TTC549 (cell line): ENCODE measurements around the gene CSTB.

ENCODE experiments used
- FAIRE-seq: peaks from 2 replicates; lab custom pipeline; 2012; peaks lifted over from hg19 to GRCh38; lab: Jason Lieb, UNC

Gene CSTB

DNA sequence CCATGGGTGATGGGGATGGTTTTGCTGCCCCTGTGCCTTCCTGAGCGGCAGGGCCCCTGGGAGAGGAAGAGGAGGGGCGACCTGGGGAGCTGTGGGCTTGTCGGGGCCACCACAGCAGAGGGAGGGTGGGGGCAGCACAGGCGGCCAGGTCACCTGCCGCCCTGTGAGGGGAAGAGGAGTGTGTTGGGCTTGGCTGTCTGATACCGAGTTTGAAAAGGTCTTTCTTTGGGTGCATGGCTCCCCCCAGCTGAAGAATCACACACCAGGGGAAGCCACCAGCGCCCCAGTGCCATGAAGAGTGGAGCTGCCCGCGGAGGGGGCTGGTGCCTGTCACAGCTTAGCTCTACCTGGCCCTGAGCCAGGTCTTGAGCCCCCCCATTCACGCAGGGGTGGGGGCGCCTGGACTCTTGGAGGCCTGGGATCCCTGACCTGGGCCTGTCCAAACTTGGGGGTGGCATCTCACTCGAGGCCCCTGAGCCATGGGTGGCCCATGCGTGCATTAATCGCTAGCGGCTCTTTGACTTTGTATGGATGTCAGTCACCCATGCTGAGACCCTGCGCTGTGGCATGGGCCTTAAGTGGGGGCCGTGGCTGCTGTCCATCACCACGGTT, 26.4 kb downstream of the CSTB start:
- no peak for FAIRE-seq

DNA sequence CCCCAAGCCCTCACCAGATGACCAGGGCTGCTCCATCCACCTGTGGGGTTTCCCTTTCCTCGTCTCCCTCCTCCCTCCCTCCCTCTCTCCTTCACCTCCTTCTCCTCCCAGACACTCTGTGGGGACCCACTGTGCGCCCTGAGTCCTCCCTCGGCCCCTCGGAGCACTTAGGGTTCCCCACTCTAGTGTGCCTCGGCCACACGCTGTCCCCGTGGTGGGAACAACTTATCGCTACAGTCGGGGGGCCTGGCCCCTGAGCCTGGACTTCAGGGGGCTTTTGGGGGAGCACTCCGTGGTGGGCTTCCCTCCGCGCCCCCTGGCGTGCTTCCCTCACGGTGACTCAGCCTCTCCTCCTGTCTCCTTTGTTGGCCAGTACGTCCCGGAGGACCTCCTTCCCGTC, 27.5 kb downstream of the CSTB start:
- no peak for FAIRE-seq

GRCh38 chr21:43745772-43746517, 30.2 kb downstream of the CSTB start:
- no peak for FAIRE-seq

DNA sequence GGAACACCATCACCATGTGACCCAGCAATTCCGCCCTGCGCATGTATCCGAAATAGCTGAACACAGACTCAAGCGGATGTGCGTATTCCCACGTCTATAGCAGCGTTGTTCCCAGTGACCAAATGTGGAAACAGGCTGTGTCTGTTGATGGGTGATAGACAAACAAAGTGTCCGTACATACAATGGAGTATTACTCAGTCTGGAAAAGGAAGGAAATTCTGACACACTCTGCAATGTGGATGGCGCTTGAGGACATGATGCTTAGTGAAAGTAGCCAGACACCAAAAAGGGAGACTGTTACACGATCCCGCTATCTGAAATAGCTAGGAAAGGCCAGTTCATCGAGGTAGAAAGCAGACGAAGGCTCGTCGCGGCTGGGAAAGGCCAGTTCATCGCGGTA, 31.4 kb downstream of the CSTB start:
- no peak for FAIRE-seq

DNA sequence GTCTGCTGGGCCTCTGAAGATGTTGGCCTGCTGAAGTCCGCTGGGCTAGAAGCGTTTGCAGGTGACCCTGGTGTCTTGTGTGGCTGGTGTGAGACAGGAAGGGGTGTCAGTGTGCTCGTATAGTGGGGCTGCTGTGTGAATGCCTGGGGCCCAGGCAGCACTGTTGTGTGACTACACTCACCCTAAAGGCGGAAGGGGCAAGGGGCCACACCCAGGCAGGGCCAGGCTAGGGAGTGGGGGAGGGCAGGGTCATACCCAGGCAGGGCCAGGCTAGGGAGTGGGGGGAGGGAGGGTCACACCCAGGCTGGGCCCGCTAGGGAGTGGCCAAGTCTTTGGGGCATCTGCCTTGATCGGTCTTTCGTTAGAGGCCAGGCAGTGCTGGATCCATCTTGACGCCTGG, 32.2 kb downstream of the CSTB start:
- no peak for FAIRE-seq

DNA sequence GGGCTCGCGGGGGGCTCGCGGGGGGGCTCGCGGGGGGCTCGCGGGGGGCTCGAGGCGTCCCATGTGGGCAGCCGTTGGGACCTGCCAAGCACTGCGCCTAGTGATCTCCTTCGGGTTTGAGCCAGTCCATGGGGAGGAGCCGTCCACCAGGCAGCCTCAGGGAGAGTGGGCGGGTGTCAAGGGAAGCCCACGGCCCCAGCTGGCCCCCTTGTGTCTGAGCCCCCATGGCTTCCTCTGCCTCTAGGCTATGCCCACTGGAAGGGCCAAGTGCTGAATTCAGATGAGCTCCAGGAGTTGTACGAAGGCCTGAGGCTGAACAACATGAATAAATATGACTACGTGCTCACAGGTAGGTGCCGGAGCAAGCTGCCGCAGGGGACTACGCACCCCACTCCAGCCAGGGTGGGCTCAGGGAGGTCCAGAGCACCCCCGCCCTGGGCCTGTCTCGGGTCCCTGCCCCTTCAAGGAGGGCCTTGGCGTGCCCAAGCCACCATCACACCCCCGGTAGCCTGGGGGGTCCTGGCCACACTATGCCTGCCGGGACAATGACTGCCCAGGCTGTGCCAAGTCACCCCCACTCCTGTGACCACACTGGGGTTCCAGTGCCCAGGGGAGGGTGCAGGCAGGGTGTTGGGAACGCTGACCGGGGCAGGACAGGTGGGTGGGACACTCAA, 34.5 kb downstream of the CSTB start:
- FAIRE-seq, result no peak

DNA sequence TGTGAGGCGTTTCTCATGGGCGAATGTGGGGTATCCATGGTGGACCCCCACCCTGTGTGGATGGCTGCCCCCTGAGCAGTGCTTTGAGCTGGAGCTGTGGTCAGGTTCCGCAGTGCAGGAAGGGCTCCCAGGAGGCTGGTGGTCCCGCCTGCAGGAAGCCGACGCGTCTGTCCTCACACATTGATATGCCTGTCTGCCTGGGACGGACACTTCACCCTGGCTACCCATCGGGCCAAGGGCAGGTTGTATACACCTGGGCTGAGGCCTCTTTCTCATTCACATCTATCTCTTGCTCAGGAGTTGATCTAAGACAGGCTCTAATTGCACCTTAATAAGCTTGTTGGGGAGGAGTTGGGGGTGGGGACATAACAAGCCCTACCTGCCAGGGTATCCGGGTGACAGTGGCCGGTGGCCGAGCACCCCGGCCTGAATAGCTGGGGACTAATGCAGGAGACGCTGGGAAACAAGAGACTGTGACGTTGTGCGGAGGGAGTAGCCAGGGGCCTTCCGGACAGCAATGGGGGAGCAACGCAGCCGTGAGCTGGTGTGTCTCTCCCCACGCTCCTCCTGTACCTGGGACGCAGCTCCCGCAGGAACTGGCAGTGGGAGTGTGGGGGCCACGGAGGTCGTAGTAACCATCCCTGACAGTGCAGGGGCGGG, 35.5 kb downstream of the CSTB start:
- FAIRE-seq, result no peak

DNA sequence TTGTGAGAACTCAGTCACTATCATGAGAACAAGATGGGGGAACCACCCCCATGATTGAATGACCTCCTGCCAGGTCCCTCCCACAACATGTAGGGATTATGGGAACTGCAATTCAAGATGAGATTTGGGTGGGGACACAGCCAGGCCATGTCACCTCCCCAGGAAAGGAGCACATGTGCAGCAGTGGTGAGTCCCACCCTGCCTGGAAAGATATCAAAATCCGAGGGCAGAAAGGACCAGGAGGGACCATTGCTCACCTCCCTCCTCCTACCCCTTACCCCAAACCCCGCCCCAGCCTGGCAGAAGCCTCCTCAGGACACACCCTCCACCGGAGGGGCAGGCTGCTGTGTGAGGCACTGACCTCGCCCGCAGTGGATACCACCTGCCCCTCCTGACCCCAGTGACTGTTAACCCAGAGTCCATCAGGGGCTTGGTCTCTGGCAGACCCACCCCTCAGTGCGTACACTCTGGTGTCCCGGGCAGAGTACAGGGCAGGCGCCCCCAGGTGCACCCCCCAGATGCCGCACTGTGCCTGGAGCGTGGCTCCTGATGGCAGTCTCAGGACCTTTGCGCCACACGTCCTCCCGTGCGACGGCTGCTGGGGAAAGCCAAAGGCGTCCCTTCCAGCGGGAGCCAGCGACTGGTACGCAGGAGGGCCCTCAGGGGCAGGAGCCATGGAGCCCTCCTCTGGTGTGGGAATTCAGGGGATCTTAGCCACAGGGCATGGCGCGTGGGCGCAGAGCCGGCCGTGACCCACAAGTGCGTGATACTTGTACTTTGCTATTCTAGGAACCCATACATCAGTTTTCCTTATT, 36.3 kb downstream of the CSTB start:
- FAIRE-seq, result no peak

GRCh38 chr21:43737158-43737950, 38.8 kb downstream of the CSTB start:
- no peak for FAIRE-seq

- FAIRE-seq, result no peak
Measured at GRCh38 chr21:43736224-43736883, 39.8 kb downstream of the CSTB start.

DNA sequence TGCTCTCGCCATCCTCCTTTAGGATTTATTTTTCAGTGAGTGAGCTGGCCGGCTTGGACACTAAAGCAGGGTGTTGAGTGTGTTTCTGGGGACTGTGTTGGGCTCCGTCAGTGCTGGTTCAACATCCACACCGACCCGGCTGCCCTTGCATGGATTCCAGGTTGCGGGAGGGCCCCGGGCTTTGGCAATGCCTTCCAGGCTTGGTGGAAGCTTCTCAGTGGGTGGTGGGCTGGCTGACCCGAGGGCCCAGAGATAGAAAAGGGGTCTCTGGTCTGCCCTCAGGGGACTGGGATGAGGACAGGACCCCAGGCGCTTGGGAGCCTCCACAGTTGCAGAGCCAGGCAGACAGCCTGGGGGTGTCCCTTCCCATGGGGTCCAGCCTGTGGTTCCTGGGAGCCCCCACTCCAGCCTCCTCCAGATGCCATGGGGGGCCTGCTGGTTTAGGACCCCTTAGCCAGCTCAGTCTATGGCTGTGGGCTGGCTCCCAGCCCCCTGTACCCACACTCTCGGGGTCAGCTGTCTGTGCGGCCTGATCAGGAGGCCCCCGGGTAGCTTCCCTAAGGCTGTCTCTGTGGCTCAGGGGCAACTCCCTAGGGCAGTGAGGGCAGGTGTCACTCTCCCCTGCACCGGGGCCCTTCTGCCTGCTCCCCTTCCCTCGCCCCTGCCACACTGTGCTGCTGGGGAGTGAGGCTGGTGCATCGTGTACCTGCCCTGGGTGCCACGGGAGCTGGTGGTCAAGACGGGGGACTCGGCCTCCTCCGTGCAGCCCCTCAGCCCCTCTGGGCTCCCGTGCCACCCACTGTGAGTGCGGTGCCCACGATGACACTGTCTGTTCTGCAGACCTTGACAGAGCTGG, 40.6 kb downstream of the CSTB start:
- no peak for FAIRE-seq

DNA sequence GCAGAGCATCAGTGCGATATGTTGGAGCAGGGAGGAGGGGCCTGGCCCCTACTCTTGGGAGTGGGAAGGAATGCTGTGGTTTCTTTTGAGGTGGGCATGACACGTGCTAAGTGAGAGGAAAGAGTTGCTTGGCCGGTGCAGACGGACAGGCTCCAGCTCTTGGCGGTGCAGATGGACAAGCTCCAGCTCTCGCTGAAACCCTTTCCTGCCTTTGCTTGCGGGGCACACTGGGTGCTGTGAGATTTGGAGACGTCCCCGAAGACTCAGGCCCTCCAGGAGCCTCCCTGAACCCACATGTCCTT, 41.2 kb downstream of the CSTB start:
- FAIRE-seq, result no peak

DNA sequence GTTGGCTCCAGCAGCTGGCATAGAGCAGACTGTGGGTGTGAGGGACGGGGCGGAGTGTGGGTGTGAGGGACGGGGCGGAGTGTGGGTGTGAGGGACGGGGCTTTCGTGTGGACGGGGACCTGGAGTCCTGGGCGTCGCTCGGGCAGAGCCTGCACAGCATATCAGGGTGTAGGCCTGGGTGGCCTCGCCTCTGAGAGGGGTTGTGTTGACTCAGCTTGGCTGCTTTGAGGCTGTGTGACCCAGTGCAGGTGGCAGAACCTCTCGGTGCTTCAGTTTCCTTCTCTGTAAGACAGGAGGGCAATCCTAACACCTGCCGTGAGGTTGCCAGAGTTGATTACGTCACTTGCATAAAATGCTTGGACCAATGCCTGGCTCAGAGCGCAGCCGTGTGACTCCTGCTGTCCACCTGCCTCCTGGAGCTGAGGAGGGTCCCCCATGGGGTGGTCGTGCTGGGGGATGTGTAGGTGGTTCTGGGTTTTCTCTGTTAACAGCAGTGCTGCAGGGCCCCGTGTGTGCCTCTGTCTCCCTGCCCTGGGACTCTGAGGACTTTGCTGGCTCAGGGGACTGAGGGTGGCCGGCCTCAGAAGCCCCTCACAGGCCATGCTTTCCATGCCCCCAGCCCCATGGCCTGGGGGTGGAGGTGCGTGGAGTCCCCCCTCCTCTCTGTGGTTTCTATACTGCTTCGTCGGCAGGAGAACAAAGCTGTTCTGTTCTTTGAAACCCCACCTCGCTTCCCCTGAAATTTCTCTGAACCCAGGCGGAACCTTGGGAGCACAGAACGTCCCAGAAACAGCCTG, 41.8 kb downstream of the CSTB start:
- no peak for FAIRE-seq

DNA sequence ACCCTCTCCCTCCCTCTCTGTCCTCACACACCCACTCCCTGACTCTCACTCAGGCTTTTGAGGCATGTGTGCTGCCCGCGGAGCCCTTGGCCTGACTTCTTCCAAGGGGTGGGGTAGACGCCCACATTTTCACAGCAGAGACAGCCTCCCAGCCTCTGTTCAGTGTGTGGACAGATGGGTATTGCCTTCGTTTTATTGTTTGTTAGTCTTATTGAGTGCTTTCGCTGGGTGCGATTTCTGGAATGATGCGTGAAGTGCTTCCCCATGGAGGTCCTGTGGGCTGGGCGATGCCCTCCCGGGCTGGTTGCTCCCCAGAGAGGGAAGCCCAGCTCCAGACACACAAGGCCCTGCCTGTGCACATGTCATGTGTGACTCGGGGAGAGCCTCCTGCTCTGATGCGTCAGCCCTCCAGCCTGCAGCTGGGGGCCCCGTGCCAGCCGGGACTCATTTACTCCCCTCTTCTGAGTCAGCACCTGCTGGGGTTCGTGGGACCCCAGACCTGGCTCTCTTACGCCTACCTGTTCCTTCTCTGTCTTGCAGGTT, 42.5 kb downstream of the CSTB start:
- no peak for FAIRE-seq

DNA sequence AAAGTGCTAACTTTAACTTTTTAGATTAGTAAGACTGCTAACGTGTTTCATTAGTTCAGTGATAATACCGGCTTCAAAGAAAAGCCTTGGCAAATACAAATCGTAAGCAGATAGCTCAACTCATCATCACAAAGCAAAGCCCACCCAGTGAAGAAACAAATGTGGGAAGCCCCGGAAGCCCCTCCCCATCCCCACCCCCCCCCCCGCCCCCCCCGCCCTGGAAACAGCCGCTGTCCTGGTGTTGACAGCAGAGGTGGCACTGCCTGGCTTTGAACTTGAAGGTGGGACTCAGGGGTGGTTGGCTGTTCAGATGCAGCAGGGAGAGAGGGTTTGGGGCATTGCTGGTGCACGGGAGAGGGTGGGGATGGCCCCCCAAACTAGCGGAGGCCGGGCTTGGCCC, 43.0 kb downstream of the CSTB start:
- FAIRE-seq, result no peak

DNA sequence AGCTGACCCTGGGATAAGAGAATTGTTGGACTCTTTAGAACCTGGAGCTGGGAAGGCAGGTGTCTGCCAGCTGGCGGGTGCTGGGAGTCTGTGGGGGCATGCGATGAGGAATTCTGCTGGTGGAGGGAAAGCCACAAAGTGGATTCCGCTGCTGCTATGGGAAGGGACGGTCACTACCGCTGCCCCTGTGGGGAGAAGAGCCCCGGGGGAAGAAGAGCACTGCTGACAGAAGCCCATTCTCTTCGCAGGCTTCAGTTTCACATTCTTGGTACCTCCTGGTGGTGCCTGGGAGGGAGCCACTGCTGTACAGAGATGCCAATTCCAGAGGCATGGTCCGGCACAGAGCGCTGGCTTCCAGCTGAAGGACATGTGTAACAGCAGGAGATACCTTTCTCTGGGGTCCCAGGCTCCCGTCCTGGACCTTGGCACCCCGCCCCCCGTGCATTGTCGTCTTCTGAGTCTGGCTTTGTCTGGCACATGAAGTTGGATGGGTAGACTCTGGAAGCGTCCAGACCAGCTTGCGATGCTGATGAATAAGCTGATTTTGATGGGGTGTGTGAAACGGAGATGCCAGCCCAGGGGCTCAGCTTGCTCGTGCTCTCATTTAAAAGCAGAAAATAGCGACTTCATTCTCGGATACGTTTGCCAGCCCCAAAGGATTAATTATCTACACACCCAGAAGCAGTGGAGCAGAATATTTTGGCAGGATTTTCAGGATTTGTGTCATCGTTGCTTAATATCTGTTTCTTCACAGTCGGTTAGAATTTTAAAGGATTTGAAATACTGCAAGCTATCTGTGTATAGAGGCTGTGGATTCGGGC, 44.0 kb downstream of the CSTB start:
- FAIRE-seq, result no peak

DNA sequence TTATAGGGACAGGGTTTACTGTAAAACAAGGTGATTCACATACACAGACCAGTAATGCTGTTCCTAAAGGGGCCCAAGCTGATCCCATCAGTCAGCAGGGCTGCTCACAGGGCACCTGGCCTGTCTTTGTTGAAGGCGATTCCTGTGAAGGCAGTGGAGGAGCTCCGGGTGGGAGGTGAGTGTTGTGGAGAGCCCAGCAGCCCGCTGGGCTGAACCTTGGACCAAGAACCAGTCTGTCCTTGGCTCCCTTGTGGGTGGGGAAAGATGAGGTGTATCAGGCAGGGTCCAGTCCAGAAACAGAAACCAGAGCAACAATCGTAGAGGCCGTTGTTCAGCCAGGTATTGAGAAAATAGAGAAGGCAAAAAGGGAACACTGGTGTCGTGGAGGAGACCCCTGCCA, 44.6 kb downstream of the CSTB start:
- FAIRE-seq, result no peak
